K562 (cell line): ENCODE data around the gene GRK1. TPM values are rescaled to one million over a fixed set of nuclear protein-coding genes. Genes with fewer than 3 reads are reported as not detected.
"Not testable (repeated sequence)": the region's sequence is repeated elsewhere in the genome, so short reads cannot be mapped to it uniquely, and the experiment has no call there.

Source experiments
- ATAC-seq: fragments of 200-7000 bp; cut with Tn5 transposase; 3 replicates; pipeline ENCODE4 v1.9.1; 2020; ENCODE audit warnings: moderate library complexity
- BruUV-seq: library from RNA; stranded (reverse); fragments of 400-500 nt; replicated peaks from 2 replicates; lab custom pipeline; 2021; lab: Mats Ljungman, UMichigan
- CTCF ChIA-PET: fragments of 300-600 bp; formaldehyde crosslinking; extraction: SDS; loops from one replicate; lab custom pipeline; 2021; ENCODE audit warnings: low intra/inter-chr PET ratio; lab: Yijun Ruan, JAX
- POLR2A ChIA-PET: fragments of 300-600, 350-650 bp; sonication (Branson Sonifier 250); formaldehyde crosslinking; extraction: SDS; loops from one replicate; lab custom pipeline; 2021; ENCODE audit warnings: antibody characterized with exemption, inconsistent platforms; lab: Yijun Ruan, JAX
- DNase-seq, 4 experiments: peaks; one replicate each; pipeline versions ENCODE4 v3.0.0 to v3.0.0-alpha.2; 2011 to 2018; ENCODE audit warnings: low spot score in 3 of 4, mixed read lengths in 3 of 4; ENCODE audit errors: extremely low read depth in 1 of 4
- FAIRE-seq: peaks from 2 replicates; lab custom pipeline; 2011; peaks lifted over from hg19 to GRCh38; lab: Jason Lieb, UNC
- H2AFZ ChIP-seq: 2 replicates; pipeline ENCODE4 v1.6.0; 2011; ENCODE audit warnings: low read depth, low read length, control low read depth, inconsistent platforms
- H3K27ac ChIP-seq: fragments of 200-600 bp; 3 replicates; pipeline ENCODE4 v1.8.0; 2011; ENCODE audit warnings: low read depth, mild to moderate bottlenecking, control low read depth, inconsistent platforms, low read length, moderate library complexity, mixed read lengths; ENCODE audit errors: extremely low read depth
- H3K27me3 ChIP-seq, 2 experiments: fragments of 300-600 bp in 1 of 2; 2 replicates in 1 of 2; 3 replicates in 1 of 2; pipeline versions ENCODE4 v1.6.0 to v1.8.0; 2011; ENCODE audit warnings: inconsistent platforms in 2 of 2, low read length in 2 of 2, mild to moderate bottlenecking in 1 of 2, mixed read lengths in 1 of 2, moderate library complexity in 1 of 2; ENCODE audit not compliant: control insufficient read depth in 2 of 2, insufficient read depth in 2 of 2
- H3K36me3 ChIP-seq: fragments of 300-600 bp; 3 replicates; pipeline ENCODE4 v1.8.0; 2011; ENCODE audit warnings: mild to moderate bottlenecking, low read length, inconsistent platforms; ENCODE audit not compliant: control insufficient read depth, insufficient read depth
- H3K4me1 ChIP-seq, 2 experiments: fragments of 200-600 bp in 1 of 2; replicated peaks in 1 of 2; 2 replicates in 1 of 2; 3 replicates in 1 of 2; pipeline versions ENCODE4 v1.5.1 to v1.8.0; 2011; ENCODE audit warnings: inconsistent platforms in 2 of 2, low read length in 2 of 2, mild to moderate bottlenecking in 1 of 2, mixed read lengths in 1 of 2, moderate library complexity in 1 of 2; ENCODE audit not compliant: control insufficient read depth in 2 of 2, insufficient read depth in 2 of 2
- H3K4me2 ChIP-seq: 2 replicates; pipeline ENCODE4 v1.6.1; 2011; ENCODE audit warnings: low read length, control low read depth, inconsistent platforms, mixed read lengths; ENCODE audit not compliant: insufficient read depth
- H3K4me3 ChIP-seq: fragments of 200-600 bp; sonication (generic), shearing (Covaris generic); 2 replicates; pipeline ENCODE4 v1.5.1; 2016; ENCODE audit warnings: control low read depth, inconsistent platforms
- H3K79me2 ChIP-seq: fragments of 200-600 bp; 3 replicates; pipeline ENCODE4 v1.8.0; 2011; ENCODE audit warnings: low read length, inconsistent platforms; ENCODE audit not compliant: control insufficient read depth, insufficient read depth
- H3K9ac ChIP-seq, 2 experiments: 2 replicates each; pipeline versions ENCODE4 v1.6.0 to v1.6.1; 2011; ENCODE audit warnings: low read depth in 2 of 2, low read length in 2 of 2, control low read depth in 1 of 2, inconsistent platforms in 1 of 2, mild to moderate bottlenecking in 1 of 2, mixed read lengths in 1 of 2; ENCODE audit not compliant: insufficient read depth in 1 of 2
- H3K9me1 ChIP-seq: one replicate; pipeline ENCODE4 v1.6.0; 2011; ENCODE audit warnings: inconsistent platforms, mild to moderate bottlenecking, low read length, moderate library complexity; ENCODE audit not compliant: control insufficient read depth, insufficient read depth
- H3K9me3 ChIP-seq: replicated peaks from 2 replicates; pipeline ENCODE4 v1.5.1; 2011; ENCODE audit warnings: low read depth, low read length, inconsistent platforms; ENCODE audit not compliant: control insufficient read depth, insufficient read depth
- H4K20me1 ChIP-seq: replicated peaks from 2 replicates; pipeline ENCODE4 v1.6.1; 2011; ENCODE audit warnings: low read length, inconsistent platforms, mixed read lengths; ENCODE audit not compliant: control insufficient read depth, insufficient read depth
- SLC30A9 ChIP-seq: fragments of 250-450 bp; sonication (Bioruptor Pico); IDR thresholded peaks from 2 replicates; pipeline ENCODE4 v1.8.0; 2022; ENCODE audit warnings: mild to moderate bottlenecking, moderate library complexity
- TGIF2 ChIP-seq: sonication (generic); formaldehyde crosslinking; IDR thresholded peaks from 2 replicates; pipeline ENCODE4 v1.8.1; 2022; ENCODE audit warnings: mild to moderate bottlenecking, missing genetic modification reagents, moderate library complexity
- WGBS: fragments of 100-300 bp; shearing (Covaris generic); methylation state at CpG from one replicate; pipeline ENCODE4 v1.1.6; 2016; ENCODE audit warnings: low coverage, mixed read lengths; ENCODE audit not compliant: insufficient coverage; ENCODE audit errors: missing lambda C conversion rate; 5-methylcytosine and 5-hydroxymethylcytosine counted together
- in situ Hi-C: fragments of 300-500 bp; cut with MboI; formaldehyde crosslinking; loops from 4 replicates; pipeline ENCODE4 v1.15.0; 2018; ENCODE audit warnings: inconsistent platforms, mixed read lengths
- intact Hi-C: fragments of 100-400 bp; cut with micrococcal nuclease; formaldehyde crosslinking; loops from 2 replicates; pipeline ENCODE4 v1.14.2; 2022
- polyA plus RNA-seq, 8 experiments: library from polyadenylated mRNA; depleted of rRNA in 4 of 8; stranded (reverse) in 5 of 8; unstranded in 3 of 8; fragments of >200 nt; fragmentation: Nextera tagmentation in 2 of 8; fragmentation: Illumina TruSeq in 1 of 8; extraction: Ambion mirVana in 2 of 8; extraction: Trizol in 1 of 8; gene quantifications; 2 replicates each; pipeline versions ENCODE4 v1.2.1 to v1.2.3, GENCODE V29; 2011 to 2014; ENCODE audit warnings: inconsistent platforms in 1 of 8, missing spikeins in 1 of 8
- total RNA-seq, 7 experiments: library from RNA; depleted of rRNA in 6 of 7; stranded (reverse); fragments of >200 nt in 6 of 7; fragmentation: Illumina TruSeq in 2 of 7; extraction: Trizol in 2 of 7; gene quantifications; 2 replicates each; pipeline versions ENCODE4 v1.2.1 to v1.2.3, GENCODE V29; 2011 to 2021; ENCODE audit warnings: low replicate concordance in 1 of 7
- TF ChIP-seq, protein P1 (sequence below), 2 experiments: fragments of 200-800 bp in 1 of 2; sonication (Bioruptor generic) in 1 of 2; sonication (generic) in 1 of 2; formaldehyde crosslinking in 1 of 2; IDR thresholded peaks in 1 of 2; conservative IDR thresholded peaks in 1 of 2; 2 replicates each; pipeline versions ENCODE4 v1.5.0 to v1.6.1; 2016 to 2020; ENCODE audit warnings: missing compliant biosample characterization in 1 of 2, missing genetic modification characterization in 1 of 2, missing genetic modification reagents in 1 of 2
- TF ChIP-seq, protein P2 (sequence below), 3 experiments: IDR thresholded peaks in 2 of 3; conservative IDR thresholded peaks in 1 of 3; 2 replicates each; pipeline ENCODE4 v1.5.1; 2011 to 2012; ENCODE audit warnings: low read length in 3 of 3, mild to moderate bottlenecking in 3 of 3, control low read depth in 2 of 3, improper control_type of control experiment in 1 of 3, inconsistent platforms in 1 of 3, low read depth in 1 of 3, mixed read lengths in 1 of 3, moderate library complexity in 1 of 3; ENCODE audit not compliant: insufficient read depth in 2 of 3
- TF ChIP-seq, protein P3 (sequence below): sonication (generic); formaldehyde crosslinking; IDR thresholded peaks from 2 replicates; pipeline ENCODE4 v1.8.1; 2023; ENCODE audit warnings: mild to moderate bottlenecking, missing genetic modification reagents

The GRK1 gene
- total and polyA plus RNA-seq, 9 of the 15 experiments (the other 6 are each of a cell fraction or from before 2014, with no cell fraction given): 0.09 TPM; not detected in 8

DNA sequence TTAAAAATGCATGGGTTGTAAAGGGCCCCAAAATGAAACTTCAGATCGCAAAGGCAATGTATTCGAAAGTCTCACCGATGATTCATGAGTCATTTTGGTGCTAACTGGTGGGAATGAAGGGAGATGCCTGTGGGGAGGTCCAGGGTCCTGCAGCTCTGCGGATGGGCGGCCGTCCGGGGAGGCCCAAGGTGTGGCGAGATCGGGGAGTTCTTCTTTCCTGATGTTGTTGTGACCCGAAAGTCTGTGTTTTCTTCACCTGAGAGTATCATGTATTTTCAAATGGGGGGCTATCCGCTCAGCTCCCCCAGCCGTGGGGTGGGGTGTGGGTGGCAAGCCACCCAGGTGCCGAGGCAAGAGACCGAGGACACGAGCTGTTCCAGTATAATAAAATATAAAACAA is 46.0 kb upstream of the GRK1 start:
- POLR2A ChIA-PET: no interaction called here
- CTCF ChIA-PET: no interaction called here
- Histone ChIP-seq H3K9ac (no peak overlapping the region), H3K27ac (no peak overlapping the region), H3K79me2 (peaks cover 60% of the 10 kb centered on the region), H3K27me3 (no peaks in the 10 kb centered on the region), H2AFZ (no peak overlapping the region), H3K9me1 (no peaks in the 10 kb centered on the region), H4K20me1 (no peaks in the 10 kb centered on the region; the same call in 1 of the 2 replicates), H3K4me2 (no peak overlapping the region), H3K4me1 (peaks cover 0 to 5% of the 10 kb centered on the region in 2 experiments; a peak in 2 of 5 replicates), H3K9me3 (no peaks in the 10 kb centered on the region), H3K36me3 (peaks cover 64% of the 10 kb centered on the region; the same call in 2 of the 3 replicates), H3K4me3 (no peak overlapping the region)
- no peak for ATAC-seq
- BruUV-seq: no TSS peak
- in situ Hi-C loops (no loop called here), intact Hi-C loops (no loop called here)
- 99% methylated on average over 13 of the region's 15 CpGs for WGBS
- FAIRE-seq: no peak
- TF ChIP-seq SLC30A9 (CRISPR knock-in tag) (no peak), TGIF2 (CRISPR knock-in tag) (no peak)
- TF ChIP-seq, protein P1, sequence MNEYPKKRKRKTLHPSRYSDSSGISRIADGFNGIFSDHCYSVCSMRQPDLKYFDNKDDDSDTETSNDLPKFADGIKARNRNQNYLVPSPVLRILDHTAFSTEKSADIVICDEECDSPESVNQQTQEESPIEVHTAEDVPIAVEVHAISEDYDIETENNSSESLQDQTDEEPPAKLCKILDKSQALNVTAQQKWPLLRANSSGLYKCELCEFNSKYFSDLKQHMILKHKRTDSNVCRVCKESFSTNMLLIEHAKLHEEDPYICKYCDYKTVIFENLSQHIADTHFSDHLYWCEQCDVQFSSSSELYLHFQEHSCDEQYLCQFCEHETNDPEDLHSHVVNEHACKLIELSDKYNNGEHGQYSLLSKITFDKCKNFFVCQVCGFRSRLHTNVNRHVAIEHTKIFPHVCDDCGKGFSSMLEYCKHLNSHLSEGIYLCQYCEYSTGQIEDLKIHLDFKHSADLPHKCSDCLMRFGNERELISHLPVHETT (CRISPR knock-in tag; conservative IDR thresholded peaks at IDR 0.05 in 1 of 2, IDR thresholded peaks at IDR 0.05 in 1 of 2): no peak
- no peak for DNase-seq

DNA sequence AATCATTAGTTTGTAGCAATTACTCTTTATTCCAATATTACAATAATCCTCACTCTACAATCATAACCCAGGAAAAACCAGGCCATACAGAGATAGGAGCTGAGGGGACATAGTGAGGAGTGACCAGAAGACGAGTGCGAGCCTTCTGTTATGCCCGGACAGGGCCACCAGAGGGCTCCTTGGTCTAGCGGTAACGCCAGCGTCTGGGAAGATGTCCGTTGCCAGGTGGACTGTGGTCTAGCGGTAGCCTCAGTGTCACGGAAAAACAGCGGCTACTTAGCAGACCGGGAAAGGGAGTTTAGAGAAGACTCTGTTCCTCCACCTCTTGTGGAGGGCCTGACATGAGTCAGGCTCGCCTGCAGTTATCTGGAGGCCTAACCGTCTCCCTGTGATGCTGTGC is 45.5 kb upstream of the GRK1 start:
- H3K27me3 ChIP-seq, H3K9me1 ChIP-seq, H3K4me2 ChIP-seq, H4K20me1 ChIP-seq, CTCF ChIA-PET, H3K9me3 ChIP-seq, ATAC-seq, BruUV-seq, H3K4me3 ChIP-seq, H3K27ac ChIP-seq, H3K4me1 ChIP-seq, intact Hi-C loops, H2AFZ ChIP-seq, H3K9ac ChIP-seq, in situ Hi-C loops, FAIRE-seq, POLR2A ChIA-PET: not testable (repeated sequence)
- 81% methylated on average over 4 of the region's 13 CpGs for WGBS
- Histone ChIP-seq H3K79me2 (peaks cover 60% of the 10 kb centered on the region), H3K36me3 (peaks cover 63% of the 10 kb centered on the region; the same call in 2 of the 3 replicates)
- peak in 1 of 4 experiments; percentile 2 for DNase-seq
- TF ChIP-seq, protein P2, sequence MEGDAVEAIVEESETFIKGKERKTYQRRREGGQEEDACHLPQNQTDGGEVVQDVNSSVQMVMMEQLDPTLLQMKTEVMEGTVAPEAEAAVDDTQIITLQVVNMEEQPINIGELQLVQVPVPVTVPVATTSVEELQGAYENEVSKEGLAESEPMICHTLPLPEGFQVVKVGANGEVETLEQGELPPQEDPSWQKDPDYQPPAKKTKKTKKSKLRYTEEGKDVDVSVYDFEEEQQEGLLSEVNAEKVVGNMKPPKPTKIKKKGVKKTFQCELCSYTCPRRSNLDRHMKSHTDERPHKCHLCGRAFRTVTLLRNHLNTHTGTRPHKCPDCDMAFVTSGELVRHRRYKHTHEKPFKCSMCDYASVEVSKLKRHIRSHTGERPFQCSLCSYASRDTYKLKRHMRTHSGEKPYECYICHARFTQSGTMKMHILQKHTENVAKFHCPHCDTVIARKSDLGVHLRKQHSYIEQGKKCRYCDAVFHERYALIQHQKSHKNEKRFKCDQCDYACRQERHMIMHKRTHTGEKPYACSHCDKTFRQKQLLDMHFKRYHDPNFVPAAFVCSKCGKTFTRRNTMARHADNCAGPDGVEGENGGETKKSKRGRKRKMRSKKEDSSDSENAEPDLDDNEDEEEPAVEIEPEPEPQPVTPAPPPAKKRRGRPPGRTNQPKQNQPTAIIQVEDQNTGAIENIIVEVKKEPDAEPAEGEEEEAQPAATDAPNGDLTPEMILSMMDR (IDR thresholded peaks at IDR 0.05 in 2 of 3, conservative IDR thresholded peaks at IDR 0.05 in 1 of 3; ENCODE audit: insufficient read depth in 2 of 3, low read depth in 1 of 3, low read length in 3 of 3): 0 out of 6 replicates have a peak, but pooled peaks of 1 of the 3 experiments have one; percentile 8
- TF ChIP-seq, protein P3, sequence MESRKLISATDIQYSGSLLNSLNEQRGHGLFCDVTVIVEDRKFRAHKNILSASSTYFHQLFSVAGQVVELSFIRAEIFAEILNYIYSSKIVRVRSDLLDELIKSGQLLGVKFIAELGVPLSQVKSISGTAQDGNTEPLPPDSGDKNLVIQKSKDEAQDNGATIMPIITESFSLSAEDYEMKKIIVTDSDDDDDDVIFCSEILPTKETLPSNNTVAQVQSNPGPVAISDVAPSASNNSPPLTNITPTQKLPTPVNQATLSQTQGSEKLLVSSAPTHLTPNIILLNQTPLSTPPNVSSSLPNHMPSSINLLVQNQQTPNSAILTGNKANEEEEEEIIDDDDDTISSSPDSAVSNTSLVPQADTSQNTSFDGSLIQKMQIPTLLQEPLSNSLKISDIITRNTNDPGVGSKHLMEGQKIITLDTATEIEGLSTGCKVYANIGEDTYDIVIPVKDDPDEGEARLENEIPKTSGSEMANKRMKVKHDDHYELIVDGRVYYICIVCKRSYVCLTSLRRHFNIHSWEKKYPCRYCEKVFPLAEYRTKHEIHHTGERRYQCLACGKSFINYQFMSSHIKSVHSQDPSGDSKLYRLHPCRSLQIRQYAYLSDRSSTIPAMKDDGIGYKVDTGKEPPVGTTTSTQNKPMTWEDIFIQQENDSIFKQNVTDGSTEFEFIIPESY (CRISPR knock-in tag): peak; percentile 100
